ENCODE data around the gene PRAME.
"Not testable (repeated sequence)": the region's sequence is repeated elsewhere in the genome, so short reads cannot be mapped to it uniquely, and the experiment has no call there.

PRAME gene

GRCh38 chr22:22513619-22514018 is 45.4 kb downstream of the PRAME start:
- ChIA-PET POLR2A (no interaction called here), CTCF (interaction anchor here (0.7 to 1.2 kb wide), 2 partner anchors 16 to 22 kb away, joined by 3 to 4 read pairs; no protein-coding TSS in a partner anchor)
- no peaks in the 10 kb centered on the region for H3K9me3 ChIP-seq (ENCODE audit: control insufficient read depth, insufficient read depth, low read depth, low read length)
- no peak overlapping the region for H3K27ac ChIP-seq (ENCODE audit: extremely low read depth, low read depth, low read length)
- no peaks in the 10 kb centered on the region for H3K36me3 ChIP-seq (ENCODE audit: control insufficient read depth in 2 of 2, insufficient read depth in 1 of 2, low read length in 2 of 2)
- H3K4me1 ChIP-seq (ENCODE audit: control insufficient read depth, insufficient read depth, low read length) = no peaks in the 10 kb centered on the region
- H3K4me3 ChIP-seq (ENCODE audit: low read depth, low read length) = no peak overlapping the region
- TF ChIP-seq ZNF302 (tag by site-specific recombination; IDR thresholded peaks at IDR 0.05; ENCODE audit: low read depth) = no peak

DNA sequence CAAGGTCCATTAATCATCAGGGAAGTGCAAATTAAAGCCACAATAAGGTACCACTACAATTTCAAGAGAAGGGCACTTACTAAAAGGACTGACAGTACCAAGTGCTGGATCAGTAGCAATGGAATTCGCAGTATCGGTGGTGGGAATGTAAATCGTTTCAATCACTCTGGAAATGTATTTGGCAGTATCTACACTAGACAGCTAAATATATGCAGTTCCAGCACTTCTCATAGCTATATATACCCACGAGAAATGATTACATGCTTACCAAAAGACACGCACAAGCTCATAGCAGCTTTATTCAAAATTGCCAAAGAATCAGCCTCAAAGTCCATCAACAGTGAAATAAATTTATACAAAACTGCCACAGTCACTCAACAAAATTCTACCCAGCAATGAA is 46.1 kb downstream of the PRAME start:
- POLR2A ChIA-PET = no interaction called here
- TF ChIP-seq ZNF311 (tag by site-specific recombination; IDR thresholded peaks at IDR 0.05; ENCODE audit: borderline replicate concordance) (no peak), IKZF3 (tag by site-specific recombination; IDR thresholded peaks at IDR 0.05) (no peak), KLF9 (tag by site-specific recombination; IDR thresholded peaks at IDR 0.05; ENCODE audit: low read depth) (no peak), ZNF274 (IDR thresholded peaks at IDR 0.05; ENCODE audit: low read length) (no peak), ZNF274 (tag by site-specific recombination; IDR thresholded peaks at IDR 0.05; ENCODE audit: borderline replicate concordance) (no peak)
- TF ChIP-seq, protein P1, sequence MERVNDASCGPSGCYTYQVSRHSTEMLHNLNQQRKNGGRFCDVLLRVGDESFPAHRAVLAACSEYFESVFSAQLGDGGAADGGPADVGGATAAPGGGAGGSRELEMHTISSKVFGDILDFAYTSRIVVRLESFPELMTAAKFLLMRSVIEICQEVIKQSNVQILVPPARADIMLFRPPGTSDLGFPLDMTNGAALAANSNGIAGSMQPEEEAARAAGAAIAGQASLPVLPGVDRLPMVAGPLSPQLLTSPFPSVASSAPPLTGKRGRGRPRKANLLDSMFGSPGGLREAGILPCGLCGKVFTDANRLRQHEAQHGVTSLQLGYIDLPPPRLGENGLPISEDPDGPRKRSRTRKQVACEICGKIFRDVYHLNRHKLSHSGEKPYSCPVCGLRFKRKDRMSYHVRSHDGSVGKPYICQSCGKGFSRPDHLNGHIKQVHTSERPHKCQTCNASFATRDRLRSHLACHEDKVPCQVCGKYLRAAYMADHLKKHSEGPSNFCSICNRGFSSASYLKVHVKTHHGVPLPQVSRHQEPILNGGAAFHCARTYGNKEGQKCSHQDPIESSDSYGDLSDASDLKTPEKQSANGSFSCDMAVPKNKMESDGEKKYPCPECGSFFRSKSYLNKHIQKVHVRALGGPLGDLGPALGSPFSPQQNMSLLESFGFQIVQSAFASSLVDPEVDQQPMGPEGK (tag by site-specific recombination; IDR thresholded peaks at IDR 0.05) = no peak
- TF ChIP-seq, protein P2, sequence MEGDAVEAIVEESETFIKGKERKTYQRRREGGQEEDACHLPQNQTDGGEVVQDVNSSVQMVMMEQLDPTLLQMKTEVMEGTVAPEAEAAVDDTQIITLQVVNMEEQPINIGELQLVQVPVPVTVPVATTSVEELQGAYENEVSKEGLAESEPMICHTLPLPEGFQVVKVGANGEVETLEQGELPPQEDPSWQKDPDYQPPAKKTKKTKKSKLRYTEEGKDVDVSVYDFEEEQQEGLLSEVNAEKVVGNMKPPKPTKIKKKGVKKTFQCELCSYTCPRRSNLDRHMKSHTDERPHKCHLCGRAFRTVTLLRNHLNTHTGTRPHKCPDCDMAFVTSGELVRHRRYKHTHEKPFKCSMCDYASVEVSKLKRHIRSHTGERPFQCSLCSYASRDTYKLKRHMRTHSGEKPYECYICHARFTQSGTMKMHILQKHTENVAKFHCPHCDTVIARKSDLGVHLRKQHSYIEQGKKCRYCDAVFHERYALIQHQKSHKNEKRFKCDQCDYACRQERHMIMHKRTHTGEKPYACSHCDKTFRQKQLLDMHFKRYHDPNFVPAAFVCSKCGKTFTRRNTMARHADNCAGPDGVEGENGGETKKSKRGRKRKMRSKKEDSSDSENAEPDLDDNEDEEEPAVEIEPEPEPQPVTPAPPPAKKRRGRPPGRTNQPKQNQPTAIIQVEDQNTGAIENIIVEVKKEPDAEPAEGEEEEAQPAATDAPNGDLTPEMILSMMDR (tag by site-specific recombination; IDR thresholded peaks at IDR 0.05) = no peak

DNA sequence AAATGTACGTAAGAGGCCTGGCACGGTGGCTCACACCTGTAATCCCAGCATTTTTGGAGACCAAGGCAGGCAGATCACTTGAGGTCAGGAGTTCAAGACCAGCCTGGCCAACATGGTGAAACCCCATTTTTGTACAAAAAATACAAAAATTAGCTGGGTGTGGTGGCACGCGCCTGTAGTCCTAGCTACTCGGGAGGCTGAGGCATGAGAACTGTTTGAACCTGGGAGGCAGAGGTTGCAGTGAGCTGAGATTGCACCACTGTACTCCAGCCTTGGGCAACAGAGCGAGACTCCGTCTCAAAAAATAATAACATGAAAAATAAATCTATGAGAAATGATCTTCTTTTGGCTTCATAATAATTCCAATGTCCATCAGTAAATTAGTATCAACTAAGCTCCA is 48.2 kb downstream of the PRAME start:
- peaks cover 0 to 18% of the 10 kb centered on the region in 2 experiments; a peak in 1 of 3 replicates for H3K36me3 ChIP-seq (ENCODE audit: control insufficient read depth in 2 of 2, insufficient read depth in 1 of 2, low read length in 2 of 2)
- POLR2A ChIA-PET = not testable (repeated sequence)
- CTCF ChIA-PET = interaction anchor here (0.6 to 1.4 kb wide), 4 partner anchors 9 to 101 kb away, joined by 3 read pairs; no protein-coding TSS in a partner anchor

More for the DNA sequence above, 46.1 kb downstream of the PRAME start:
- Histone ChIP-seq H3K4me3 (ENCODE audit: low read depth, low read length) (no peak overlapping the region), H3K4me1 (ENCODE audit: control insufficient read depth, insufficient read depth, low read length) (no peaks in the 10 kb centered on the region), H3K36me3 (ENCODE audit: control insufficient read depth in 2 of 2, insufficient read depth in 1 of 2, low read length in 2 of 2) (no peaks in the 10 kb centered on the region), H3K27ac (ENCODE audit: extremely low read depth, low read depth, low read length) (no peak overlapping the region), H3K9me3 (ENCODE audit: control insufficient read depth, insufficient read depth, low read depth, low read length) (no peaks in the 10 kb centered on the region)
- CTCF ChIA-PET = interaction anchor here (0.7 to 1.4 kb wide), 4 partner anchors 16 to 46 kb away, joined by 3 to 4 read pairs (median 4); partner anchors contain the start of gene PRAME

DNA sequence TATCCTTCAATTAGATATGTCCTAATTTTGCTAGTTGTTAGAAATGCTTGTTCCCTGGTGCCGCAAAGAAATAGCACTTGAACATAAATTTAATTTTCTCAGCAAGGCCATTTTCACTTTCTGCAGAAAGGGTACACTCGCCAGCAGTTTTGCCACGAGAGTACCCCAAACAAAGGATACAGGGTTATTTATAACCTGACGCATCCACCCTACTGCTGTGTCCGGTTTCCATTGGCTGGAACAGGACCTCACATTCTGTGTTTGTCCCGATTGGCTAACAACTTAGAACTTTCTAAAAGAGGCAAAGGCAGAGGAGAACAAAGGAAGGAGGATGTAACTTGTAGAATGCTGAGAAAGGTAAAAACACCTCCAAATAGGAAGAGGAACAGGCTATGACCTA is 49.2 kb downstream of the PRAME start:
- POLR2A ChIA-PET; H3K4me3 ChIP-seq (ENCODE audit: low read depth, low read length); H3K9me3 ChIP-seq (ENCODE audit: control insufficient read depth, insufficient read depth, low read depth, low read length); H3K4me1 ChIP-seq (ENCODE audit: control insufficient read depth, insufficient read depth, low read length); H3K27ac ChIP-seq (ENCODE audit: extremely low read depth, low read depth, low read length): not testable (repeated sequence)
- peaks cover 0 to 25% of the 10 kb centered on the region in 2 experiments; a peak in 1 of 3 replicates for H3K36me3 ChIP-seq (ENCODE audit: control insufficient read depth in 2 of 2, insufficient read depth in 1 of 2, low read length in 2 of 2)
- peak; percentile 93 for TF ChIP-seq SETDB1 (IDR thresholded peaks at IDR 0.05; ENCODE audit: insufficient read length, low read length)
- CTCF ChIA-PET = interaction anchor here (1.1 to 1.7 kb wide), 4 partner anchors 29 to 68 kb away, joined by 5 to 6 read pairs (median 6); no protein-coding TSS in a partner anchor

More for the DNA sequence above, 48.2 kb downstream of the PRAME start:
- not testable (repeated sequence) for H3K4me3 ChIP-seq (ENCODE audit: low read depth, low read length); H3K9me3 ChIP-seq (ENCODE audit: control insufficient read depth, insufficient read depth, low read depth, low read length); H3K27ac ChIP-seq (ENCODE audit: extremely low read depth, low read depth, low read length); H3K4me1 ChIP-seq (ENCODE audit: control insufficient read depth, insufficient read depth, low read length)
